ENCODE data around the gene NTPCR. TPM values are rescaled to one million over a fixed set of nuclear protein-coding genes. Genes with fewer than 3 reads are reported as not detected.

The NTPCR gene
- total RNA-seq, 2 experiments from 2014 or later, result 30.4 to 35.0 TPM

DNA sequence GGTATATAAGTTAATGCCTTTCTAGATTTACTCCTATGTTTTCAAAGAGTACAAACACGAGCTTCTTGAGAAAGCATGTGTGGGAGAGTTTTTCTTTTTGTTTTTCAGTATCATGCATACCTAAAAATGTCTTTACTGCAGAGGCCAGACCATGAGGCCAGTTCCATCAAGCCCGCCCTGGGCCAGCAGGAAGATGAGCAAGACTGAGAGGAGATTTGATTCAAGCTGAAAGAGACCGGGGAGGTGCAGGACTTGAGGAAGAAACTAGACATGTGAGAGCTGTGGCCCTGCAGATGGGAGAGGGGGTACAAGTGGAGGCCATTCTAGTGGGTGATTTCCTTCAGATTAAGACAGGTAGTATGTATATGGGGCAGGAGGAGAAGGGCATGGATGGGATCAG lies 33.4 kb upstream of the NTPCR start:
- ATAC-seq, result no peak
- CTCF ChIA-PET, result interaction anchor here (1.6 kb wide), 1 partner anchor 18 kb away, joined by 3 read pairs; no protein-coding TSS in a partner anchor
- peaks cover 2% of the 10 kb centered on the region for H3K4me1 Mint-ChIP-seq (ENCODE audit: low read depth)

DNA sequence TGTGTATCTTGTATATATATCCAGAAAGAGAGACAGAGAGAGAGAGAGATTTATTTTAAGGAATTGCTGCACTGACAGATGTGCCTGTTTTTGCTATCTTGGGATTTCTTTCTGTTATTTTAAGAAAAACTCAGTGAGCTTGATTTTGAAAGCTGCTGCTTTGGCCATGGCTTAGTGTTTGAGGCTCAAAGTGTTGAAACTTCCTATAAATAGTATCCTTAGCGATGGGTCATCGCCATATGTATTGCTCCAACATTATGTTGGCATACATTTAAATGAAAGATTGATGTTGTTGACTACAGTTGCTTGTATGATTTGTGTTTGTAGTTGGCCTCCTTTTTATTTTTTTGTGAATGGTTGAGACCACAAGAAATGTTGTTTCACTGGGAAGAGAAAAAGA lies 29.0 kb upstream of the NTPCR start:
- ChIA-PET CTCF (no interaction called here), POLR2A (no interaction called here)
- Mint-ChIP-seq H3K4me1 (ENCODE audit: low read depth) (peaks cover 30% of the 10 kb centered on the region), H3K27me3 (no peaks in the 10 kb centered on the region), H3K27ac (no peak overlapping the region), H3K9me3 (peaks cover 2% of the 10 kb centered on the region), H3K36me3 (ENCODE audit: low read depth) (no peaks in the 10 kb centered on the region), H3K4me3 (no peak overlapping the region)
- DNase-seq (no peak), ATAC-seq (no peak)
- TF ChIP-seq, protein P1, sequence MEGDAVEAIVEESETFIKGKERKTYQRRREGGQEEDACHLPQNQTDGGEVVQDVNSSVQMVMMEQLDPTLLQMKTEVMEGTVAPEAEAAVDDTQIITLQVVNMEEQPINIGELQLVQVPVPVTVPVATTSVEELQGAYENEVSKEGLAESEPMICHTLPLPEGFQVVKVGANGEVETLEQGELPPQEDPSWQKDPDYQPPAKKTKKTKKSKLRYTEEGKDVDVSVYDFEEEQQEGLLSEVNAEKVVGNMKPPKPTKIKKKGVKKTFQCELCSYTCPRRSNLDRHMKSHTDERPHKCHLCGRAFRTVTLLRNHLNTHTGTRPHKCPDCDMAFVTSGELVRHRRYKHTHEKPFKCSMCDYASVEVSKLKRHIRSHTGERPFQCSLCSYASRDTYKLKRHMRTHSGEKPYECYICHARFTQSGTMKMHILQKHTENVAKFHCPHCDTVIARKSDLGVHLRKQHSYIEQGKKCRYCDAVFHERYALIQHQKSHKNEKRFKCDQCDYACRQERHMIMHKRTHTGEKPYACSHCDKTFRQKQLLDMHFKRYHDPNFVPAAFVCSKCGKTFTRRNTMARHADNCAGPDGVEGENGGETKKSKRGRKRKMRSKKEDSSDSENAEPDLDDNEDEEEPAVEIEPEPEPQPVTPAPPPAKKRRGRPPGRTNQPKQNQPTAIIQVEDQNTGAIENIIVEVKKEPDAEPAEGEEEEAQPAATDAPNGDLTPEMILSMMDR (IDR thresholded peaks at IDR 0.05), result no peak
- intact Hi-C loops (cut with micrococcal nuclease), result no loop called here

More for the DNA sequence above, 33.4 kb upstream of the NTPCR start:
- TF ChIP-seq, protein P1 (IDR thresholded peaks at IDR 0.05), result no peak
- POLR2A ChIA-PET, result no interaction called here
- Mint-ChIP-seq H3K4me3 (no peak overlapping the region), H3K27me3 (no peaks in the 10 kb centered on the region), H3K27ac (no peak overlapping the region), H3K9me3 (no peaks in the 10 kb centered on the region), H3K36me3 (ENCODE audit: low read depth) (no peaks in the 10 kb centered on the region)
- intact Hi-C loops (cut with micrococcal nuclease), result no loop called here
- DNase-seq, result no peak

DNA sequence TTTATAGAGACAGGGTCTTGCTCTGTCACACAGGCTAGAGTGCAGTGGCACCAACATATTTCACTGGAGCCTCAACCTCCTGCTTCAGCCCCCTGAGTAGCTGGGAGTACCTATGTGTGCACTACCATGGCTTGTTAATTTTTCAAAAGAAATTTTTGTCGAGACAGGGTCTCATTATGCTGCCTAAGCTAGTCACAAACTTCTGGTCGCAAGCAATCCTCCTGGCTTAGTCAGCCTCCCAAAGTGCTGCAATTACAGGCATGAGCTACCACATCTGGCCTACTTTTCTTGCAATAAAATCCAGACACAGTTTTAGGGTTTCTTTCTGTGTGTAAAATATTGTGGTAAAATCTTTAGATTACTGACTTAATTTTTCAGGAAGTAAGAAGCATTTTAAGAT lies 27.9 kb upstream of the NTPCR start:
- CTCF ChIA-PET, result interaction anchor here (1.1 kb wide), 1 partner anchor 19 kb away, joined by 3 read pairs; no protein-coding TSS in a partner anchor
- POLR2A ChIA-PET, result no interaction called here
- Mint-ChIP-seq H3K4me1 (ENCODE audit: low read depth) (peaks cover 30% of the 10 kb centered on the region), H3K27me3 (peaks cover 3% of the 10 kb centered on the region), H3K4me3 (no peak overlapping the region), H3K27ac (no peak overlapping the region), H3K36me3 (ENCODE audit: low read depth) (no peaks in the 10 kb centered on the region), H3K9me3 (peaks cover 2% of the 10 kb centered on the region)
- no peak for DNase-seq
- intact Hi-C loops (cut with micrococcal nuclease), result no loop called here
- ATAC-seq, result no peak
- TF ChIP-seq, protein P1 (IDR thresholded peaks at IDR 0.05), result no peak

DNA sequence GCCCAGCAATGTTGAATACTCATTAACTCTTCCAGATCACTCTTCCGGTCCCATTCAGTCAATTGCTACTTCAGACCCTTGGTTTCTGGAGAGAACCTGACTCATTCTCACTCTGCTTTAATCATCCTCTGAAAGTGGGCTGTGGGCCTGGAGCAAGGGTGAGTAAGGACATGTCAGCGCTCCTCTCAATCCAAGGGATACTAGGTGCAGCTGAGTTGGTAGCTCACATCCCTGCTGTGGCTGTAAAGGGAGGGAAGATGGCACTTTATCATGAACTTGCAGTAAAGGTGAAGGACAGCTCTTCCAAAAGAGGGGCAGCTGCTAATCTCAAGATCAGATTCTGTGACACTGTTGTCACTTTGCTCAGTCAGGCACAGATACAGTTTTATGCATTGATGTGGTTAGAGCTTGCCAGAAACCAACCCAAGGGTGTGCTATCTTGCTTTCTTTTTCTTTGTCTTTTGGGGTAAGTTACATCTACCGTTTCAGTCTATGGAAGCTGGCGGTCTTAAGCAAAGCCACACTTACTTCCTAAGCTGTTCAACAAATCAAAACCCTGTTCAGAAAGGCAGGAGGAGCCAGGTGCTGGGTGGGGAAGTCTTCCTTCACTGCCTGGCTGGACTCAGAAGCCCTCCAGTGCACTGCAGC lies 26.5 kb upstream of the NTPCR start:
- POLR2A ChIA-PET, result interaction anchor here (0.9 to 1.1 kb wide), 2 partner anchors 119 to 139 kb away, joined by 3 to 4 read pairs; partner anchors contain the start of gene MAP10

DNA sequence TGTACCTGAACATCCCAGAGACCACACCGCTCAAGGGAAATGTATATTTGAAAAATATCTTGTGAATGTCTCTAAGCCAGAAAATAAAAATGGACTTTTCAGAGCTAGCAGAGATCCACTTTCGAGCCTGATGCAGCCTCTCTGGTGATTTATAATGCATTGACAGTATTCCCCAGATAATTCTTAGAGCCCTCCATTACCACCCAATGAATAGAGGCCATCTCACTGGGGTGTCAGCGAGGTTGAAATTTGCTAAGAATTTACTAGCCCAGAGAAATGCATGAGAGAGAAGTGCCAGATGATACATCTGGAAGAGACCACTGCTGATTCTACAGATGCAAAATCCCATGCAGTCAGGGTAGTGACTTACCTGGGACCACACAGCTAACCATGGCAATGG lies 25.5 kb upstream of the NTPCR start:
- intact Hi-C loops (cut with micrococcal nuclease), result no loop called here

More for the DNA sequence above, 26.5 kb upstream of the NTPCR start:
- Mint-ChIP-seq H3K4me1 (ENCODE audit: low read depth) (peaks cover 30% of the 10 kb centered on the region), H3K36me3 (ENCODE audit: low read depth) (no peaks in the 10 kb centered on the region), H3K27ac (peak overlapping the region; percentile 95), H3K27me3 (peaks cover 3% of the 10 kb centered on the region), H3K9me3 (peaks cover 2% of the 10 kb centered on the region), H3K4me3 (peak overlapping the region; percentile 27)
- ATAC-seq, result peak; percentile 91
- TF ChIP-seq, protein P1 (IDR thresholded peaks at IDR 0.05), result no peak
- CTCF ChIA-PET, result interaction anchor here (1.4 to 2.0 kb wide), 2 partner anchors 26 to 44 kb away, joined by 4 to 6 read pairs; partner anchors contain the start of gene NTPCR
- peak; percentile 61 for DNase-seq
- intact Hi-C loops (cut with micrococcal nuclease), result no loop called here

More for the DNA sequence above, 25.5 kb upstream of the NTPCR start:
- Mint-ChIP-seq H3K4me1 (ENCODE audit: low read depth) (peaks cover 30% of the 10 kb centered on the region), H3K9me3 (peaks cover 2% of the 10 kb centered on the region), H3K27ac (no peak overlapping the region), H3K27me3 (peaks cover 3% of the 10 kb centered on the region), H3K36me3 (ENCODE audit: low read depth) (no peaks in the 10 kb centered on the region), H3K4me3 (no peak overlapping the region)
- CTCF ChIA-PET, result interaction anchor here (2.0 kb wide), 1 partner anchor 25 kb away, joined by 6 read pairs; the partner anchor contains the start of gene NTPCR
- TF ChIP-seq, protein P1 (IDR thresholded peaks at IDR 0.05), result no peak
- ATAC-seq (no peak), DNase-seq (no peak)
- POLR2A ChIA-PET, result no interaction called here
